ENCODE results near the gene AUTS2. TPM values are rescaled to one million over a fixed set of nuclear protein-coding genes. Genes with fewer than 3 reads are reported as not detected.

Gene AUTS2
- total and polyA plus RNA-seq, 2 experiments from 2014 or later = 32.0 to 91.0 TPM

DNA sequence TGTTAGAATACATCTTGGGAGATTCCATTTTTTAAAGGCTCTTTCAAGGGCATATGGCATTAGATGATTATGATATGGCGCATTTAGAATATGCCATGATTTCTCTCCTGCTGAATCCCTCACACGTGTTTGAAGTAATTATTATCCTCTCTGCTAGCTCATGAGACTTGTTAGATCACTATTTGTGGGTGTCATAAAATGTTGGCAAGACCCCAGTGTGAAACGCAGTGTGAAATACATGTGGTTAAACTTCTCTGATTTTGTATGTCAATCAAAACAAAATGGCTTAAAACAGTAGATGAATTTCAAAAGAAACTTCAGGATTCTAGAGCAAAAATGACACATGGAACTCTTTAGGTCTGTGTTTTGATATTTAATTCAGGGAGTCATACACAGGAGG lies 560.8 kb downstream of the AUTS2 start:
- Mint-ChIP-seq H3K4me3 (no peak overlapping the region), H3K36me3 (ENCODE audit: low read depth) (no peaks in the 10 kb centered on the region), H3K4me1 (peaks cover 30% of the 10 kb centered on the region), H3K9me3 (no peaks in the 10 kb centered on the region), H3K27me3 (ENCODE audit: insufficient read depth, low read depth, poor library complexity) (peaks cover 1% of the 10 kb centered on the region), H3K27ac (no peak overlapping the region)
- Histone ChIP-seq H2AFZ (no peak overlapping the region), H3K4me2 (no peak overlapping the region), H3K79me2 (replicated peaks; ENCODE audit: insufficient read depth) (no peaks in the 10 kb centered on the region), H3K4me1 (ENCODE audit: insufficient read depth) (peaks cover 17% of the 10 kb centered on the region), H4K20me1 (replicated peaks; ENCODE audit: insufficient read depth) (no peaks in the 10 kb centered on the region), H3F3A (replicated peaks; ENCODE audit: low read depth) (no peaks in the 10 kb centered on the region), H3K27me3 (ENCODE audit: insufficient read depth) (no peaks in the 10 kb centered on the region), H3K27ac (ENCODE audit: low read depth) (no peak overlapping the region), H3K9me2 (ENCODE audit: insufficient read depth) (no peaks in the 10 kb centered on the region), H3K36me3 (ENCODE audit: insufficient read depth) (no peaks in the 10 kb centered on the region), H3K4me3 (no peak overlapping the region)
- ATAC-seq (no peak), DNase-seq (ENCODE audit: low spot score) (no peak)
- TF ChIP-seq ETS1 (IDR thresholded peaks at IDR 0.05) (no peak), EZH2 (IDR thresholded peaks at IDR 0.05; ENCODE audit: low read depth, unreplicated experiment) (no peak), ZNF331 (CRISPR knock-in tag; IDR thresholded peaks at IDR 0.05; ENCODE audit: low read depth) (no peak), ZNF114 (CRISPR knock-in tag; IDR thresholded peaks at IDR 0.05) (no peak), JUNB (IDR thresholded peaks at IDR 0.05; ENCODE audit: unreplicated experiment) (no peak), CREB1 (CRISPR knock-in tag; IDR thresholded peaks at IDR 0.05; ENCODE audit: low read depth) (no peak), NANOG (IDR thresholded peaks at IDR 0.05; ENCODE audit: borderline replicate concordance) (no peak), STAT1 (IDR thresholded peaks at IDR 0.05; ENCODE audit: unreplicated experiment) (no peak), REST (IDR thresholded peaks at IDR 0.05; ENCODE audit: unreplicated experiment) (no peak), POLR2AphosphoS5 (IDR thresholded peaks at IDR 0.05; ENCODE audit: low read depth) (no peak), EZH2phosphoT487 (IDR thresholded peaks at IDR 0.05; ENCODE audit: unreplicated experiment) (no peak)
- TF ChIP-seq, protein P1, sequence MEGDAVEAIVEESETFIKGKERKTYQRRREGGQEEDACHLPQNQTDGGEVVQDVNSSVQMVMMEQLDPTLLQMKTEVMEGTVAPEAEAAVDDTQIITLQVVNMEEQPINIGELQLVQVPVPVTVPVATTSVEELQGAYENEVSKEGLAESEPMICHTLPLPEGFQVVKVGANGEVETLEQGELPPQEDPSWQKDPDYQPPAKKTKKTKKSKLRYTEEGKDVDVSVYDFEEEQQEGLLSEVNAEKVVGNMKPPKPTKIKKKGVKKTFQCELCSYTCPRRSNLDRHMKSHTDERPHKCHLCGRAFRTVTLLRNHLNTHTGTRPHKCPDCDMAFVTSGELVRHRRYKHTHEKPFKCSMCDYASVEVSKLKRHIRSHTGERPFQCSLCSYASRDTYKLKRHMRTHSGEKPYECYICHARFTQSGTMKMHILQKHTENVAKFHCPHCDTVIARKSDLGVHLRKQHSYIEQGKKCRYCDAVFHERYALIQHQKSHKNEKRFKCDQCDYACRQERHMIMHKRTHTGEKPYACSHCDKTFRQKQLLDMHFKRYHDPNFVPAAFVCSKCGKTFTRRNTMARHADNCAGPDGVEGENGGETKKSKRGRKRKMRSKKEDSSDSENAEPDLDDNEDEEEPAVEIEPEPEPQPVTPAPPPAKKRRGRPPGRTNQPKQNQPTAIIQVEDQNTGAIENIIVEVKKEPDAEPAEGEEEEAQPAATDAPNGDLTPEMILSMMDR (conservative IDR thresholded peaks at IDR 0.05; ENCODE audit: low read depth in 2 of 2) = no peak
- TF ChIP-seq, protein P2, sequence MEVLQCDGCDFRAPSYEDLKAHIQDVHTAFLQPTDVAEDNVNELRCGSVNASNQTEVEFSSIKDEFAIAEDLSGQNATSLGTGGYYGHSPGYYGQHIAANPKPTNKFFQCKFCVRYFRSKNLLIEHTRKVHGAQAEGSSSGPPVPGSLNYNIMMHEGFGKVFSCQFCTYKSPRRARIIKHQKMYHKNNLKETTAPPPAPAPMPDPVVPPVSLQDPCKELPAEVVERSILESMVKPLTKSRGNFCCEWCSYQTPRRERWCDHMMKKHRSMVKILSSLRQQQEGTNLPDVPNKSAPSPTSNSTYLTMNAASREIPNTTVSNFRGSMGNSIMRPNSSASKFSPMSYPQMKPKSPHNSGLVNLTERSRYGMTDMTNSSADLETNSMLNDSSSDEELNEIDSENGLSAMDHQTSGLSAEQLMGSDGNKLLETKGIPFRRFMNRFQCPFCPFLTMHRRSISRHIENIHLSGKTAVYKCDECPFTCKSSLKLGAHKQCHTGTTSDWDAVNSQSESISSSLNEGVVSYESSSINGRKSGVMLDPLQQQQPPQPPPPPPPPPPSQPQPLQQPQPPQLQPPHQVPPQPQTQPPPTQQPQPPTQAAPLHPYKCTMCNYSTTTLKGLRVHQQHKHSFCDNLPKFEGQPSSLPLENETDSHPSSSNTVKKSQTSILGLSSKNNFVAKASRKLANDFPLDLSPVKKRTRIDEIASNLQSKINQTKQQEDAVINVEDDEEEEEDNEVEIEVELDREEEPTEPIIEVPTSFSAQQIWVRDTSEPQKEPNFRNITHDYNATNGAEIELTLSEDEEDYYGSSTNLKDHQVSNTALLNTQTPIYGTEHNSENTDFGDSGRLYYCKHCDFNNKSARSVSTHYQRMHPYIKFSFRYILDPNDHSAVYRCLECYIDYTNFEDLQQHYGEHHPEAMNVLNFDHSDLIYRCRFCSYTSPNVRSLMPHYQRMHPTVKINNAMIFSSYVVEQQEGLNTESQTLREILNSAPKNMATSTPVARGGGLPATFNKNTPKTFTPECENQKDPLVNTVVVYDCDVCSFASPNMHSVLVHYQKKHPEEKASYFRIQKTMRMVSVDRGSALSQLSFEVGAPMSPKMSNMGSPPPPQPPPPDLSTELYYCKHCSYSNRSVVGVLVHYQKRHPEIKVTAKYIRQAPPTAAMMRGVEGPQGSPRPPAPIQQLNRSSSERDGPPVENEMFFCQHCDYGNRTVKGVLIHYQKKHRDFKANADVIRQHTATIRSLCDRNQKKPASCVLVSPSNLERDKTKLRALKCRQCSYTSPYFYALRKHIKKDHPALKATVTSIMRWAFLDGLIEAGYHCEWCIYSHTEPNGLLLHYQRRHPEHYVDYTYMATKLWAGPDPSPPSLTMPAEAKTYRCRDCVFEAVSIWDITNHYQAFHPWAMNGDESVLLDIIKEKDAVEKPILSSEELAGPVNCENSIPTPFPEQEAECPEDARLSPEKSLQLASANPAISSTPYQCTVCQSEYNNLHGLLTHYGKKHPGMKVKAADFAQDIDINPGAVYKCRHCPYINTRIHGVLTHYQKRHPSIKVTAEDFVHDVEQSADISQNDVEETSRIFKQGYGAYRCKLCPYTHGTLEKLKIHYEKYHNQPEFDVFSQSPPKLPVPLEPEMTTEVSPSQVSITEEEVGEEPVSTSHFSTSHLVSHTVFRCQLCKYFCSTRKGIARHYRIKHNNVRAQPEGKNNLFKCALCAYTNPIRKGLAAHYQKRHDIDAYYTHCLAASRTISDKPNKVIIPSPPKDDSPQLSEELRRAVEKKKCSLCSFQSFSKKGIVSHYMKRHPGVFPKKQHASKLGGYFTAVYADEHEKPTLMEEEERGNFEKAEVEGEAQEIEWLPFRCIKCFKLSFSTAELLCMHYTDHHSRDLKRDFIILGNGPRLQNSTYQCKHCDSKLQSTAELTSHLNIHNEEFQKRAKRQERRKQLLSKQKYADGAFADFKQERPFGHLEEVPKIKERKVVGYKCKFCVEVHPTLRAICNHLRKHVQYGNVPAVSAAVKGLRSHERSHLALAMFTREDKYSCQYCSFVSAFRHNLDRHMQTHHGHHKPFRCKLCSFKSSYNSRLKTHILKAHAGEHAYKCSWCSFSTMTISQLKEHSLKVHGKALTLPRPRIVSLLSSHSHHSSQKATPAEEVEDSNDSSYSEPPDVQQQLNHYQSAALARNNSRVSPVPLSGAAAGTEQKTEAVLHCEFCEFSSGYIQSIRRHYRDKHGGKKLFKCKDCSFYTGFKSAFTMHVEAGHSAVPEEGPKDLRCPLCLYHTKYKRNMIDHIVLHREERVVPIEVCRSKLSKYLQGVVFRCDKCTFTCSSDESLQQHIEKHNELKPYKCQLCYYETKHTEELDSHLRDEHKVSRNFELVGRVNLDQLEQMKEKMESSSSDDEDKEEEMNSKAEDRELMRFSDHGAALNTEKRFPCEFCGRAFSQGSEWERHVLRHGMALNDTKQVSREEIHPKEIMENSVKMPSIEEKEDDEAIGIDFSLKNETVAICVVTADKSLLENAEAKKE (CRISPR knock-in tag; IDR thresholded peaks at IDR 0.05) = no peak

Measured in GM23338 (cell line).